ENCODE data around the gene DNPH1. TPM values are rescaled to one million over a fixed set of nuclear protein-coding genes. Genes with fewer than 3 reads are reported as not detected.

Gene DNPH1
- total and polyA plus RNA-seq, 9 of the 15 experiments (the other 6 are each of a cell fraction or from before 2014, with no cell fraction given), result 7.3 to 300 (median 68.7) TPM

DNA sequence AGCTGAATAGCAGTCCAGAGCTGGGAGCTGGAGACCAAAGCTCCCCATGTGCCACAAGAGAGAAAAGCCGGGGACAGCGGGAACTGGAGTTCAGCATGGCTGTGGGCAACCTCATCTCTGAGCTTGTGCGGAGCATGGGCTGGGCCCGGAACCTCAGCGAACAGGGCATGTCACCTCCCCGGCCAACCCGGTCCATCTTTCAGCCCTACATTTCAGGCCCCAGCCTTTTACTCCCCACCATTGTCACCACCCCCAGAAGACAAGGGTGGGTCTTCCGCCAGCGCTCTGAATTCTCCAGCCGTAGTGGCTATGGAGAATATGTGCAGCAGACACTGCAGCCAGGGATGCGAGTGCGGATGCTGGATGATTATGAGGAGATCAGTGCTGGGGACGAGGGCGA, 43.3 kb downstream of the DNPH1 start:
- H2AFZ ChIP-seq (ENCODE audit: low read depth, low read length), result no peak overlapping the region
- TF ChIP-seq KDM2B (CRISPR knock-in tag; IDR thresholded peaks at IDR 0.05), result no peak
- TF ChIP-seq, protein P1, sequence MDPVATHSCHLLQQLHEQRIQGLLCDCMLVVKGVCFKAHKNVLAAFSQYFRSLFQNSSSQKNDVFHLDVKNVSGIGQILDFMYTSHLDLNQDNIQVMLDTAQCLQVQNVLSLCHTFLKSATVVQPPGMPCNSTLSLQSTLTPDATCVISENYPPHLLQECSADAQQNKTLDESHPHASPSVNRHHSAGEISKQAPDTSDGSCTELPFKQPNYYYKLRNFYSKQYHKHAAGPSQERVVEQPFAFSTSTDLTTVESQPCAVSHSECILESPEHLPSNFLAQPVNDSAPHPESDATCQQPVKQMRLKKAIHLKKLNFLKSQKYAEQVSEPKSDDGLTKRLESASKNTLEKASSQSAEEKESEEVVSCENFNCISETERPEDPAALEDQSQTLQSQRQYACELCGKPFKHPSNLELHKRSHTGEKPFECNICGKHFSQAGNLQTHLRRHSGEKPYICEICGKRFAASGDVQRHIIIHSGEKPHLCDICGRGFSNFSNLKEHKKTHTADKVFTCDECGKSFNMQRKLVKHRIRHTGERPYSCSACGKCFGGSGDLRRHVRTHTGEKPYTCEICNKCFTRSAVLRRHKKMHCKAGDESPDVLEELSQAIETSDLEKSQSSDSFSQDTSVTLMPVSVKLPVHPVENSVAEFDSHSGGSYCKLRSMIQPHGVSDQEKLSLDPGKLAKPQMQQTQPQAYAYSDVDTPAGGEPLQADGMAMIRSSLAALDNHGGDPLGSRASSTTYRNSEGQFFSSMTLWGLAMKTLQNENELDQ (CRISPR knock-in tag; IDR thresholded peaks at IDR 0.05; ENCODE audit: borderline replicate concordance), result no peak
- TF ChIP-seq, protein P2, sequence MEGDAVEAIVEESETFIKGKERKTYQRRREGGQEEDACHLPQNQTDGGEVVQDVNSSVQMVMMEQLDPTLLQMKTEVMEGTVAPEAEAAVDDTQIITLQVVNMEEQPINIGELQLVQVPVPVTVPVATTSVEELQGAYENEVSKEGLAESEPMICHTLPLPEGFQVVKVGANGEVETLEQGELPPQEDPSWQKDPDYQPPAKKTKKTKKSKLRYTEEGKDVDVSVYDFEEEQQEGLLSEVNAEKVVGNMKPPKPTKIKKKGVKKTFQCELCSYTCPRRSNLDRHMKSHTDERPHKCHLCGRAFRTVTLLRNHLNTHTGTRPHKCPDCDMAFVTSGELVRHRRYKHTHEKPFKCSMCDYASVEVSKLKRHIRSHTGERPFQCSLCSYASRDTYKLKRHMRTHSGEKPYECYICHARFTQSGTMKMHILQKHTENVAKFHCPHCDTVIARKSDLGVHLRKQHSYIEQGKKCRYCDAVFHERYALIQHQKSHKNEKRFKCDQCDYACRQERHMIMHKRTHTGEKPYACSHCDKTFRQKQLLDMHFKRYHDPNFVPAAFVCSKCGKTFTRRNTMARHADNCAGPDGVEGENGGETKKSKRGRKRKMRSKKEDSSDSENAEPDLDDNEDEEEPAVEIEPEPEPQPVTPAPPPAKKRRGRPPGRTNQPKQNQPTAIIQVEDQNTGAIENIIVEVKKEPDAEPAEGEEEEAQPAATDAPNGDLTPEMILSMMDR (IDR thresholded peaks at IDR 0.05 in 2 of 3, conservative IDR thresholded peaks at IDR 0.05 in 1 of 3; ENCODE audit: insufficient read depth in 2 of 3, low read depth in 1 of 3, low read length in 3 of 3), result no peak
- no peak for TF ChIP-seq XRCC4 (IDR thresholded peaks at IDR 0.05; ENCODE audit: extremely low read depth, insufficient read depth, insufficient read length)
- no peak for TF ChIP-seq ZBED1 (IDR thresholded peaks at IDR 0.05)
- no peak for TF ChIP-seq TARDBP (IDR thresholded peaks at IDR 0.05)
- no peak for TF ChIP-seq GABPB1 (CRISPR knock-in tag; IDR thresholded peaks at IDR 0.05)
- no peak for TF ChIP-seq SREBF2 (CRISPR knock-in tag; IDR thresholded peaks at IDR 0.05)
- no peak for TF ChIP-seq MCM5 (IDR thresholded peaks at IDR 0.05; ENCODE audit: low read depth)
- H3K4me2 ChIP-seq (ENCODE audit: insufficient read depth, low read length), result no peak overlapping the region
- no TSS peak for BruUV-seq (replicated peaks)
- H3K4me3 ChIP-seq, result no peak overlapping the region
- in situ Hi-C loops (cut with MboI), result no loop called here
- 95% methylated on average over 12 of the region's 14 CpGs for WGBS (ENCODE audit: insufficient coverage, low coverage, missing lambda C conversion rate)
- H3K27me3 ChIP-seq (ENCODE audit: control insufficient read depth in 2 of 2, insufficient read depth in 2 of 2, low read length in 2 of 2), result no peaks in the 10 kb centered on the region
- peaks cover 32 to 37% of the 10 kb centered on the region in 2 experiments for H3K4me1 ChIP-seq (replicated peaks in 1 of 2; ENCODE audit: control insufficient read depth in 2 of 2, insufficient read depth in 2 of 2, low read length in 2 of 2)
- intact Hi-C loops (cut with micrococcal nuclease), result no loop called here
- no peak for ATAC-seq
- DNase-seq (ENCODE audit: extremely low read depth in 1 of 4, low spot score in 3 of 4), result no peak
- no peak overlapping the region for H3K27ac ChIP-seq (ENCODE audit: extremely low read depth, low read depth, low read length)
- peaks cover 27% of the 10 kb centered on the region; the same call in 2 of the 3 replicates for H3K79me2 ChIP-seq (ENCODE audit: control insufficient read depth, insufficient read depth, low read length)
- H3K36me3 ChIP-seq (ENCODE audit: control insufficient read depth, insufficient read depth, low read length), result peaks cover 51% of the 10 kb centered on the region
- H3K9me1 ChIP-seq (ENCODE audit: control insufficient read depth, insufficient read depth, low read length), result no peaks in the 10 kb centered on the region
- H4K20me1 ChIP-seq (replicated peaks; ENCODE audit: control insufficient read depth, insufficient read depth, low read length), result no peaks in the 10 kb centered on the region
- ChIA-PET CTCF (ENCODE audit: low intra/inter-chr PET ratio) (no interaction called here), POLR2A (no interaction called here)
- FAIRE-seq, result no peak
- 0 out of 4 replicates have a peak overlapping the region, but pooled peaks of 1 of the 2 experiments have one; percentile 13 for H3K9ac ChIP-seq (ENCODE audit: insufficient read depth in 1 of 2, low read depth in 2 of 2, low read length in 2 of 2)
- H3K9me3 ChIP-seq (replicated peaks; ENCODE audit: control insufficient read depth, insufficient read depth, low read depth, low read length), result no peaks in the 10 kb centered on the region
